Bronchial smooth muscle cell (primary cell): Measurements from ENCODE around the gene RFT1. TPM values are rescaled to one million over a fixed set of nuclear protein-coding genes. Genes with fewer than 3 reads are reported as not detected.

Experiments
- total RNA-seq: library from RNA; depleted of rRNA; stranded (reverse); fragments of >200 nt; gene quantifications from 2 replicates; pipeline ENCODE4 v1.2.1, GENCODE V29; 2014

The RFT1 gene
- total RNA-seq: 7.3 and 8.7 TPM in 2 replicates

GRCh38 chr3:53130179-53131061 lies at the start of gene RFT1:
RFT1 (minus strand) TSS chr3:53130435; CDS start chr3:53130400, 35 bp downstream.

DNA sequence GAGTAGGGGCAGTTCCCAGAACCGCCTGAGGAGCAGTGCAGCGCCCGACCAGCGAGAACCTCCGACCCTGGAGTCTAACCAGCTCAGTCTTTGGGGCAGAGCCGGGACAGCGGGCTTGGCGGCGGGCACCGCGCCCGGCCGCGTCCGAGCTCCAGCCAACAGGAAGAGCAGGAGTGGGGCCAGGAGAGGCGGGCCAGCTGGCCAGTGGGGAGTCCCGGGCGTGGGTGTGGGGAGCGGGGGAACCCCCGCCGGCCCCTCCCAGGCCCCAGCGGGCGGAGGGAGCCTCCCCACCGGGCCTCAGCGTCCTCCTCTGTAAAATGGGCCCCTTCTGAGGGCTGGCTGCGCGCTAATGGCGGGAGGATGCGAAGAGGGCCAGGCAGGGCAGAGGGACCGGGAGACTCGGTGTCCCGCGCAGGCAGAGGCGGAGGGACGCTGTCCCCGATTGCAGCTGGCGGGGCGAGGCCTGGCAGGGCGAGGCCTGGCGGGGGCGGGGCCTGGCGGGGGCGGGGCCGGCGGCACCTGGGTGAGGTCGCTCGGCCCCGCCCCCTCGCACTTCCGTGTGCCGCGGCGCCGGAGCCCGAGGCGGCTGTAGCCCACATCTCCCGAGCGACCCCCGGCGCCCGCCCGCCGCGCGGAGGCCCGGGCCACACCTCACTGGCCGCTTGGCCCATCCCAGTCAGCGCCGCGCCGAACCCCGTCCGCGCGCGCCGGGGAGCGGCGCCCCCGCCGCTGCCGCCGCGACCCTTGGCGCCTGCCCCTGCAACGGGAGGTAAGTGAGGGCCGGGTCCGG lies 30.6 kb upstream of the RFT1 start, which contains the start of gene PRKCD:
TSS of gene PRKCD (plus strand) at position 550 of the 790 bp plus-strand sequence. CDS start 17,214 bp downstream, outside the sequence.

DNA sequence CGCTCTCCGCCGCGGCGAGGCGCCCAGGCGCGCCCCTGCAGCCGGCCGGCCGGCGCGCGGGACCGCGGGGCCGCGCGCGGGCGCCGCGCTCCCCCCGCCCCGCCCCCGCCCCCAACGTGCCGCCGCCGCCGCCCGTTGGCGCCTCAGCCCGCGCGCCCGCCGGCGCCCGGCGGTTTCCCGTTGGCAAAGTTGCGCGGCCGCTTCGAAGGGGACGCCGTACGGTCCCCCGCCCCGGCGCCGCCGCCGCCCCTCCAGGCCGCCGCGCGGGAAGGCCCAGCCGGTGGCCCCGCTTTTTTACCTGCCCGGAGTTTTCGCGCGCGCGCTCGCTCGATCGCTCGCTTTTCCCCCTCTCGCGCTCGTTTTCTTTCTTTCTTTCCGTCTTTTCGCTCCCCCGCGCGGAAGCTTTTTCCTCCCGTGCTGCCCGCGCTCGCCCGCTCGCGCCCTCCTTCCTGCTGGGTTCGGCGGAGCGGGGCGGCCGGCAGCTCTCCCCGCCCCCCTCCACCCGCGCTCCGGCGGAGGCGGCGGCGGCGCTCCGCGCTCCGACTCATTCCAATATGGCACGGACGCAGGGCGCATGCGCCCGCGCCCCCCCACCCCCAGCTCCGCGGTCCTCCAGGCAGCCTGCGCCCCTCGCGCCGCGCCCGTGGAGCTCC lies 84.6 kb downstream of the RFT1 start, which contains the start of gene SFMBT1:
TSS of gene SFMBT1 (minus strand) at position 556 of the 653 bp plus-strand sequence. CDS start 76,945 bp downstream, outside the sequence.

Other genes starting within 250 kb of the RFT1 start
- gene STIMATE, start 232.9 kb downstream of the RFT1 start, total RNA-seq: 8.0 and 10.3 TPM in 2 replicates
- 2.5 and 3.5 TPM in 2 replicates for gene SFMBT1, start 84.4 kb downstream of the RFT1 start, total RNA-seq
- gene PRKCD, start 30.8 kb upstream of the RFT1 start, total RNA-seq: 2.4 and 3.6 TPM in 2 replicates
- 608 and 951 TPM in 2 replicates for gene TKT, start 125.6 kb upstream of the RFT1 start, total RNA-seq
- gene DCP1A, start 217.1 kb upstream of the RFT1 start, total RNA-seq: 6.3 and 13.0 TPM in 2 replicates